Spleen (tissue), 11 donors: ENCODE results near the gene ZNF638. TPM values are rescaled to one million over a fixed set of nuclear protein-coding genes. Genes with fewer than 3 reads are reported as not detected.

ENCODE experiments used
- DNase-seq: peaks from one replicate; pipeline ENCODE4 v3.0.0-alpha.2; 2020
- H3K27ac ChIP-seq, 8 donors: fragments of 200-600 bp; sonication (generic) in 7 of 8; 1 replicate in 4 of 8; 2 replicates in 4 of 8; pipeline versions ENCODE4 v1.5.0 to v1.8.0; 2016 to 2021; ENCODE audit warnings: inconsistent platforms in 4 of 8, mild to moderate bottlenecking in 4 of 8, moderate library complexity in 1 of 8
- H3K27me3 ChIP-seq, 7 donors: fragments of 200-600 bp; sonication (generic) in 6 of 7; replicated peaks in 1 of 7; 1 replicate in 4 of 7; 2 replicates in 3 of 7; pipeline versions ENCODE4 v1.5.0 to v1.8.0; 2016 to 2021; ENCODE audit warnings: inconsistent platforms in 3 of 7, mild to moderate bottlenecking in 1 of 7
- H3K36me3 ChIP-seq, 6 donors: fragments of 200-600 bp; sonication (generic) in 5 of 6; 1 replicate in 4 of 6; 2 replicates in 2 of 6; pipeline versions ENCODE4 v1.5.0 to v1.8.0; 2016 to 2021; ENCODE audit warnings: inconsistent platforms in 2 of 6
- H3K4me1 ChIP-seq, 6 donors: fragments of 200-600 bp; sonication (generic) in 5 of 6; 1 replicate in 3 of 6; 2 replicates in 3 of 6; pipeline versions ENCODE4 v1.5.0 to v1.8.0; 2016 to 2021; ENCODE audit warnings: inconsistent platforms in 3 of 6
- H3K4me3 ChIP-seq, 8 donors: fragments of 200-600 bp; sonication (generic) in 7 of 8; 1 replicate in 4 of 8; 2 replicates in 4 of 8; pipeline versions ENCODE4 v1.5.0 to v1.8.0; 2016 to 2021; ENCODE audit warnings: inconsistent platforms in 4 of 8, mild to moderate bottlenecking in 4 of 8, moderate library complexity in 2 of 8
- H3K9me3 ChIP-seq, 8 donors: fragments of 200-600 bp; sonication (generic) in 7 of 8; 1 replicate in 4 of 8; 2 replicates in 4 of 8; pipeline versions ENCODE4 v1.5.0 to v1.8.0; 2016 to 2021; ENCODE audit warnings: inconsistent platforms in 4 of 8
- CTCF ChIP-seq, 11 experiments: fragments of 200-600 bp in 7 of 11; fragments of 450-650 bp in 4 of 11; sonication (generic) in 4 of 11; IDR thresholded peaks in 8 of 11; conservative IDR thresholded peaks in 3 of 11; 1 replicate in 7 of 11; 2 replicates in 4 of 11; pipeline versions ENCODE4 v1.4.0 to v1.8.0; 2016 to 2021; ENCODE audit warnings: antibody characterized with exemption in 11 of 11, inconsistent platforms in 4 of 11, mild to moderate bottlenecking in 1 of 11
- POLR2A ChIP-seq, 3 donors: fragments of 450-650 bp; IDR thresholded peaks; one replicate each; pipeline ENCODE4 v1.5.1; 2017; ENCODE audit warnings: antibody characterized with exemption in 3 of 3, mild to moderate bottlenecking in 1 of 3
- POLR2AphosphoS5 ChIP-seq, 3 donors: sonication (generic); formaldehyde crosslinking; IDR thresholded peaks; one replicate each; pipeline ENCODE4 v1.5.1; 2017; ENCODE audit warnings: antibody characterized with exemption in 3 of 3
- WGBS, 5 donors: extraction: QIAGEN DNeasy Blood & Tissue Kit in 3 of 5; methylation state at CpG; one replicate each; pipeline versions ENCODE4 v1.1.5 to v1.1.7; 2013 to 2018; 5-methylcytosine and 5-hydroxymethylcytosine counted together
- intact Hi-C: fragments of 100-400 bp; cut with DNase I; formaldehyde crosslinking; loops from one replicate; pipeline ENCODE4 v1.15.0; 2023; ENCODE audit warnings: low total_unique reads
- polyA plus RNA-seq, 3 donors: library from polyadenylated mRNA; stranded (reverse); fragments of 200-250 nt; gene quantifications; one replicate each; pipeline ENCODE4 v1.2.1, GENCODE V29; 2013
- total RNA-seq, 7 donors: library from RNA; depleted of rRNA in 3 of 7; stranded (reverse); fragments of >200 nt in 3 of 7; fragmentation: NEBNext Ultra II Directional in 4 of 7; extraction: Animal tissue kit (Norgen Biotek cat#: 25700) in 4 of 7; gene quantifications; one replicate each; pipeline versions ENCODE4 v1.1.0 to v1.2.1, GENCODE V29; 2016 to 2021
- donor health status: healthy with polysubstance abuse.
- donor health status: DM: no; HTN: no; CAD: no; lungs with moderate emphysema.
- donor health status: DM: no; HTN: no; CAD: no.
- donor health status: Bipolar disorder and iron deficiency.
- donor health status: healthy.
- donor health status: DM: no; HTN: no; CAD: no.
- donor health status: DM: yes; HTN: yes; CAD: no.

The ZNF638 gene
- total and polyA plus RNA-seq, 10 donors, result 80.7 to 310 (median 158) TPM

- Histone ChIP-seq H3K27me3 (peaks cover 0 to 51% (median 9%) of the 10 kb centered on the region in 7 donors), H3K9me3 (peaks cover 0 to 16% (median 7%) of the 10 kb centered on the region in 8 donors), H3K36me3 (peaks cover 0 to 26% (median 0%) of the 10 kb centered on the region in 6 donors), H3K4me3 (no peak overlapping the region), H3K27ac (no peak overlapping the region), H3K4me1 (peaks cover 5 to 87% (median 38%) of the 10 kb centered on the region in 6 donors)
- 90 to 96% (median 94%) methylated on average over 4 to 5 of the region's 5 CpGs for WGBS, 5 donors
- DNase-seq, result no peak
- TF ChIP-seq CTCF (IDR thresholded peaks at IDR 0.05 in 8 of 11, conservative IDR thresholded peaks at IDR 0.05 in 3 of 11) (no peak), POLR2A (IDR thresholded peaks at IDR 0.05) (no peak)
- intact Hi-C loops, result no loop called here
These were observed 131.2 kb downstream of the ZNF638 start for GRCh38 chr2:71462641-71463341.

GRCh38 chr2:71463342-71463654, 131.7 kb downstream of the ZNF638 start:
- no peak for DNase-seq
- TF ChIP-seq CTCF (IDR thresholded peaks at IDR 0.05 in 8 of 11, conservative IDR thresholded peaks at IDR 0.05 in 3 of 11) (no peak), POLR2AphosphoS5 (IDR thresholded peaks at IDR 0.05) (no peak), POLR2A (IDR thresholded peaks at IDR 0.05) (no peak)
- Histone ChIP-seq H3K27me3 (peaks cover 0 to 56% (median 9%) of the 10 kb centered on the region in 7 donors), H3K36me3 (peaks cover 0 to 27% (median 0%) of the 10 kb centered on the region in 6 donors), H3K4me3 (no peak overlapping the region), H3K27ac (no peak overlapping the region), H3K9me3 (peaks cover 0 to 16% (median 7%) of the 10 kb centered on the region in 8 donors), H3K4me1 (peaks cover 8 to 87% (median 40%) of the 10 kb centered on the region in 6 donors)
- intact Hi-C loops, result no loop called here
- 88 to 100% (median 94%) methylated on average over 1 to 7 of the region's 7 CpGs; no CpG with 5 or more reads in 1 of the 5 donors for WGBS, 5 donors

GRCh38 chr2:71464389-71464788, 132.8 kb downstream of the ZNF638 start:
- H3K4me1 ChIP-seq, result peaks cover 8 to 90% (median 46%) of the 10 kb centered on the region in 6 donors
- peaks cover 0 to 16% (median 7%) of the 10 kb centered on the region in 8 donors for H3K9me3 ChIP-seq
- peaks cover 0 to 20% (median 0%) of the 10 kb centered on the region in 6 donors for H3K36me3 ChIP-seq
- peaks cover 0 to 66% (median 9%) of the 10 kb centered on the region in 7 donors for H3K27me3 ChIP-seq
- TF ChIP-seq POLR2A (IDR thresholded peaks at IDR 0.05), result no peak
- no peak for TF ChIP-seq CTCF (IDR thresholded peaks at IDR 0.05 in 8 of 11, conservative IDR thresholded peaks at IDR 0.05 in 3 of 11)
- no peak for TF ChIP-seq POLR2AphosphoS5 (IDR thresholded peaks at IDR 0.05)
- 71 to 87% (median 84%) methylated on average over 6 of the region's 6 CpGs for WGBS, 5 donors
- peak overlapping the region in 1 of 8 donors; percentile 89 for H3K27ac ChIP-seq
- no peak for DNase-seq
- no peak overlapping the region for H3K4me3 ChIP-seq
- intact Hi-C loops, result no loop called here

- H3K27me3 ChIP-seq, result peaks cover 0 to 73% (median 9%) of the 10 kb centered on the region in 7 donors
- DNase-seq, result no peak
- H3K27ac ChIP-seq, result peak overlapping the region in 3 of 8 donors; percentile 79 to 89 (median 80)
- peaks cover 0 to 16% (median 7%) of the 10 kb centered on the region in 8 donors for H3K9me3 ChIP-seq
- peak overlapping the region in 4 of 8 donors; percentile 64 to 74 (median 69) for H3K4me3 ChIP-seq
- intact Hi-C loops, result no loop called here
- H3K4me1 ChIP-seq, result peaks cover 8 to 90% (median 47%) of the 10 kb centered on the region in 6 donors
- TF ChIP-seq CTCF (IDR thresholded peaks at IDR 0.05 in 8 of 11, conservative IDR thresholded peaks at IDR 0.05 in 3 of 11), result no peak
- 61 to 70% (median 65%) methylated on average over 11 of the region's 11 CpGs for WGBS, 5 donors
- peaks cover 0 to 12% (median 0%) of the 10 kb centered on the region in 6 donors for H3K36me3 ChIP-seq
These were observed 133.8 kb downstream of the ZNF638 start for GRCh38 chr2:71465356-71465755.
